HG02970 (cell line): ENCODE data around the gene ING3.
"Not testable (repeated sequence)": the region's sequence is repeated elsewhere in the genome, so short reads cannot be mapped to it uniquely, and the experiment has no call there.

Source experiments
- ATAC-seq: cut with Tn5 transposase; IDR thresholded peaks from one replicate; pipeline ENCODE4 v1.9.1; 2021; ENCODE audit warnings: mild to moderate bottlenecking, moderate library complexity, moderate number of reproducible peaks; ENCODE audit not compliant: unreplicated experiment, low FRiP score

The ING3 gene

GRCh38 chr7:120949998-120950538, 509 bp upstream of the ING3 start:
- ATAC-seq, result no peak

GRCh38 chr7:120951309-120951699, 727 bp downstream of the ING3 start:
- no peak for ATAC-seq

DNA sequence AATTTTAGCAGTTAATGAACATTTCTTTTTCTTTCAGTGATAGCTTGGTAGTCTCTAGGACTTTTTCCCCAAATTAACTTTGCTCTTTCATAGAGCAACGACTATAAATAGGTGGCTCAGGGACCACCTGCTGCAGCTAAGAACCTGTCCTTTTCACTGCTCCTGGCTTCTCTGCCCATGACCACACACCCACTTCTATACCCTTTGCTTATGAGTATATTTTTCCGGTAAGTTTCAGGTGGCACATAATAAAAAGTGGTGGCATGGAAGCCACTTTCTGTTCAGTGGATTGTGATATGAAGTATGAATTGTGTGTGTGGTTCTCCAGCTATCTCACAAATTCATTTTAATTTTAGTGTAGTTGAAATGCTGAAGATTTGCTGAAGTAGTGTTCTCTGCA, 1.2 kb downstream of the ING3 start:
- no peak for ATAC-seq

DNA sequence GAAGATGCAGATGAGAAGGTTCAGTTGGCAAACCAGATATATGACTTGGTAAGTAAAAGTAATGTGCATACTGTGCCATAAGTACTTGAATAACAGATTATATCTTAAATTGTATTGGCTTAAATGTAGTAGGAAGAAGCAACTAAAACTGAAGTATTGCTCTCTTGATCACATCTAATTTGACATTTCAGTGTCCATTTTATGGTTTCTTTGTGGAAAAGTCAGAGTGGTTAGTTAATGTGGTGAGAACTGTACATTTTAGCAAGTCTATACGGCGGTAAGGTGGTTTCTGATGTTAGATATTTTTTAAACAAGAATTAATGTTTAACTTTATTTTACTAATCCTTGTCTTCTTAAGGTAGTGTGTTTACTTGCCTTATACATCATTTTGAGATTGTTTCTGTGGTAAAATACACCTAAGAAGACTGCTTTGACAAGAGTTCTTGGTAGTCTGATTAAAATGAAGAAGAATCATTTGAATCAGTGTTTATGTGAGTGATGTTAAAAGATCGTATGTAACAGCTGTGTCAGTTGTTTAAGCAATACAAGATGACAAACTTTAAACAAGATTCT, 5.1 kb downstream of the ING3 start:
- no peak for ATAC-seq

- ATAC-seq, result no peak
These were observed 9.4 kb downstream of the ING3 start for GRCh38 chr7:120959929-120960484.

- no peak for ATAC-seq
These were observed 10.1 kb downstream of the ING3 start for GRCh38 chr7:120960714-120961113.

GRCh38 chr7:120961638-120962173, 11.1 kb downstream of the ING3 start:
- ATAC-seq, result no peak

GRCh38 chr7:120964088-120964487, 13.5 kb downstream of the ING3 start:
- ATAC-seq, result no peak

DNA sequence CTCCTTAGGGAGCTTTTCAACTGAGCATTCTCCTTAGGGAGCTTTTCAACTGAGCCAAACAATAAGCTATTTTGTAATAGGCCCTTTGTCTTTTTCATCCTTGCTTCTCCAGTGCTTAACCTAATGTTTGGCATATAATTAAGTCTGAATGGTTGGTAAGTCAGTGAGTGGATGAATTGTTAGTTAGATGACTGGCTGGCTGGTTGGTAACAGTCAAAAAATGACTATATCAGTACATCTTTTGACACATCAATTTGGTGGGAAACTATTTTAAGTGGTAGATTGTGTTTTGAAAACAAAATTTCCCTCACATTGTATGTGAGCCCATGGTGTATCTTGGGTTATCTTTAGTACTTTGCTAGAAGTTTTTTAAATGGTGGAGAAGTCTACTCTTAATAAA, 16.4 kb downstream of the ING3 start:
- no peak for ATAC-seq

- no peak for ATAC-seq
These were observed 23.3 kb downstream of the ING3 start for GRCh38 chr7:120973849-120974248.

- no peak for ATAC-seq
These were observed 29.4 kb downstream of the ING3 start for GRCh38 chr7:120979765-120980499.

GRCh38 chr7:120981117-120981516, 30.5 kb downstream of the ING3 start:
- no peak for ATAC-seq

DNA sequence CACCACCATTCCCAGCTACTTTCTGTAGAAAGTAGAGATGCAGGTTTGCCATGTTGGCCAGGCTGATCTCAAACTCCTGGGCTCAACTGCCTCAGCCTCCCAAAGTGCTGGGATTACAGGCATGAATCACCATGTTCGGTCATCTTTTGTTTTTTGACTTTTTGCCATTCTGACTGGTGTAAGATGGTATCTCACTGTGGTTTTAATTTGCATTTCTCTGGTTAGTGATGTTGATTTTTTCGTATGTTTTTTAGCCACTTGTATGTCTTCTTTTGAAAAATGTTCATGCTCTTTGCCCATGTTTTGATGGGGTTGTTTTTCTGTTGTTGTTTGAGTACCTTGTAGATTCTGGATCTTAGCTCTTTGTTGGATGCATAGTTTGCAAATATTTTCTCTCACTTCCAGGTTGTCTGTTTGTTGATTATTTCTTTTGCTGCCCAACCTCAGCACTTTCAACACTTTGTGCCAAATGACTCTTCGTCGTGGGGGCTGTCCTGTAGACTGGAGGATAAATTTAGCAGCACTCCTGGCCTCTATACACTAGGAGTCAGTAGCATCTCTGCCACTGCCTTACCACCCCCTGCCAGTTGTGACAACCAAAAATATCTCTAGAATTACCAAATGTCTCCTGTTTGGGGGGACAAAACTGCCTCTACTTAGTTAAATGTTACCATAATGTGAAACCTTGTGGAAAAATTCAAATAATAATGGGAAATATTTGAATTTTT, 31.5 kb downstream of the ING3 start:
- ATAC-seq, result no peak

DNA sequence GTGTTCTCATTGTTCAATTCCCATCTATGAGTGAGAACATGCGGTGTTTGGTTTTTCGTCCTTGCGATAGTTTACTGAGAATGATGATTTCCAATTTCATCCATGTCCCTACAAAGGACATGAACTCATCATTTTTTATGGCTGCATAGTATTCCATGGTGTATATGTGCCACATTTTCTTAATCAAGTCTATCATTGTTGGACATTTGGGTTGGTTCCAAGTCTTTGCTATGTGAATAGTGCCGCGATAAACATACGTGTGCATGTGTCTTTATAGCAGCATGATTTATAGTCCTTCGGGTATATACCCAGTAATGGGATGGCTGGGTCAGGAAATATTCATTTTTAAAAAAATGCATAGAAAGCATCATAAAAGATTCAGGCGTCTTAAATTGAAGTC, 33.0 kb downstream of the ING3 start:
- ATAC-seq, result not testable (repeated sequence)

DNA sequence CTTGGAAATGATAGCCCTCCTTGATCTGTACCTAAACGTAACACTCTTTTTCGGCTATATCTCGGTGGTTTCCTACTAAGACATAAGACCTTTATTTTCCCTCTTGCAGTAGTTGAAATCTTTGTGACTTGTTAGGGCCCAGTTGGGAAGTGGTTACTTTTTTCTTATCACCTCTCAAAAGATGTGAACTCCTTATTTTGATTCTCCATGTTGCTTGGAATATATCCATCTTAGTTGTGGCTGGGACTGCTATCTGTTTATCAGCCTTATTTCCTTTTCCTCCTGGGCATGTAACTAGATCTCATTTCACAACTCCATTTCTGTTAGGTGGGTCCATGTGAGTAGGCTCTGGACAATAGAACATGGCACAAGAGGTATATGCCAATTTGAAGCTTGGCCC, 33.8 kb downstream of the ING3 start:
- ATAC-seq, result no peak

DNA sequence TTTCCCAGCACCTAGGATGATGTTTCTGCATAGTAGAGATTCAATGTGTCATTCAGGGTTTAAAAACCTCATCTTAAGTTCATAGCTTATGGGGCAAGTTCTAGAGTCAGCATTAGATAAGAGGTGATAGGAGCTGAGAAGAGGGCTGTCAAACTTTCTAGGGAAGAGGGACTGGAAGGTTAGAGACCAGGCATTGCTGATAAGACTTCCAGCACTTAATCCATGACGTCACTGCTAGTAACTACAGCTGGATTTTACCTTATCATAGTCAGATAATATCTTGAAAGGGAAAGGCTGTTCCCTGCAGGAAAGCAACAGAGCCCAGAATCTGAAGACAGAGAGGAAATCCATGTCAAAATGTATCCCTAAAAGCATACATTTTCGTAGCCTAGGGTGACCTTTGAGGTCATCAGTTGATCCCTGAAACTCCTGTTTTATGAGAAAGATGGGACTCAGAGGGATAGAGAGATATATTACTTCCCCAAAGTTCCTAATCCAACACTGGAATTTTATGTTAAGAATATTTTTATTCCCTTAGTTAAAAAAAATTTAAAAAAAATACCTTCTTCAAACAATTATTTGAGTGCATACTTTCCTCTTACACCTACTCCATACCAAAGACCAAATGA, 34.7 kb downstream of the ING3 start:
- no peak for ATAC-seq

- no peak for ATAC-seq
These were observed 35.3 kb downstream of the ING3 start for GRCh38 chr7:120985839-120986238.

DNA sequence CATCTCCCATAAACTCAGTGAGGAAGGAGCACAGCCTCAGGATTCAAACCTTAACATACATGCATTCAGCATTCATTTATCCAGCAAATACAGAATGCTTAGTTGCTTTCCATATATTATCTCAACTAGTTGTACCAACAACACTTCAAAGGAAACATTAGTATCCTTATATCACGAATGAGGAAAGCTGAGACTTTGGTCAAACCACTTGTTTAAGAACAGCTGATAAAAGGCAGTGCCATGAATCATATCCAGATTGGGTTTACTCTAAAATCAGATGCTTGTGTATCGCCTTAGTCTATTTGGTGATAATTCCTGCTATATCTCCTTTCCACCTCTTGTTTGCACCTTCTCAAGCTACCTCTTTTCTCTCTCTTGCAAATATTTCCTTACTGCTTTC, 36.1 kb downstream of the ING3 start:
- ATAC-seq, result no peak

DNA sequence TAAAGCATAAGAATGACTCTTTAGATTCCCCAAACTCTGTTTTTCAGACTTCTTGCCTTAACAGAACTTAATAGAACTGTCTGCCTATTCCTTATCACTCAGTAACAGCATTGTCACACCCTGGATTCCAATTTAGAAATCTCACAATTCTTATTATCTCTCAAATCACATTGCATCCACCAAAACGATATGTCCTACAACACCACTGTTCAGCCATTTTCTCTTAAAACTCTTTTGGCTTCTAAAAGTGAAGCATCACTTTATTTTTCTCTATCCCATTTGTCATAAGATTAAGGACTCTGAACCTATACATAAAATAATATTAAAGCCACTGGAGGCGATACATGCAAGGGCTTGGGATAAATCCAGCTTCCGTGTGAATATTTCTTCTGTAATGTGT, 36.7 kb downstream of the ING3 start:
- ATAC-seq, result no peak
